HG02798 (cell line): ENCODE results near the gene ANXA9.

Source experiments
- ATAC-seq: cut with Tn5 transposase; IDR thresholded peaks from one replicate; pipeline ENCODE4 v1.9.1; 2021; ENCODE audit warnings: mild to moderate bottlenecking; ENCODE audit not compliant: unreplicated experiment, poor library complexity

The ANXA9 gene

GRCh38 chr1:150973836-150974579 lies 8.1 kb upstream of the ANXA9 start:
- ATAC-seq, result peak; percentile 63

- ATAC-seq, result peak; percentile 62
Measured at GRCh38 chr1:150974580-150975478, 7.3 kb upstream of the ANXA9 start, which contains the start of gene CERS2. Gene CERS2 (minus strand): TSS chr1:150974835. CDS start chr1:150969090, 5,745 bp downstream.

- ATAC-seq, result no peak
Measured at GRCh38 chr1:150976401-150976821, 5.7 kb upstream of the ANXA9 start.

- no peak for ATAC-seq
Measured at GRCh38 chr1:150976879-150977694, 5.0 kb upstream of the ANXA9 start.

DNA sequence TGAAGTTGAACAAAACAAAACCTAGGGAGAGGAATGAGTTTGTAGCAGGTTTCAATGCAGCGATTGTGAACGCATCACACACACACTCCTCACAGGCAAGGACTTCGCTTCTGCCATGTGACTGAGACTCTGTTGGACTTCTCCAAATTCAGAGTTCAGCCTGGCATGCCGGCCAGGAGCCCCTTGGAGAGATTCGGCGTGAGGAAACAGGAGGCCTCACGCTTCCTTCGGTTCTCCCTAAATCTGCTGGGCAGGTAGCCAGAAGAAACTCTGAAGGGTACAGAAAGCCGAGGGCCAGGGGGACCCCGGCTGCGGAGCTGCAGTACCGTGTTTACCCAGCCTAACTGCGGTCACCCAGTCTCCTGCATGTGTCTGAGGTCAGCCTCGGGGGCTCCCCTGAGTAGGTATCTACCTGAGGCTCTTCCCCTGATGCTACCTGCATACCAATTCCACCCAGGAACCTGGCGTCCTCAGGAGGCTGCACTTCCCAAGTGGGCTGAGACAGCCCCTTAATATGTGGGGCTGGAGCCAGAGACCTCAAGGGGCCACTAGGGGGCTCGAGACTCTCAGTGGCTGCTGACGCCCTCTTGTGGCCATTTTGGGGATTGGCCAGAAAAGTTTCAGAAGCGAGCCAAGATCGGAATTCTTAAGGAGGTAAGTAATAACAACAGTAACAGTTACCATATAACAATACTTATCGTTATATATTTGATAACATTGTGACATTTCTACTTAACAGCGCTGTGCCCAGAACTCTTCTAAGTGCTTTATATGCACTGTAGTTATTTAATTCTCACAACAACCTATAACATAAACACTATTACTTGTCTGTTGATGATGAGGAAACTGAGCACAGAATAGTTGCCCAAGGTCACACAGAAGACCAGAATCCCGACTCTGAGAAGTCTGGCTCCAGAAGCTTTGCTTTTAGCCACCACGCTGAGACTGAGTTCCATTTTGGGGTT lies 2.7 kb upstream of the ANXA9 start:
- ATAC-seq, result peak; percentile 41

DNA sequence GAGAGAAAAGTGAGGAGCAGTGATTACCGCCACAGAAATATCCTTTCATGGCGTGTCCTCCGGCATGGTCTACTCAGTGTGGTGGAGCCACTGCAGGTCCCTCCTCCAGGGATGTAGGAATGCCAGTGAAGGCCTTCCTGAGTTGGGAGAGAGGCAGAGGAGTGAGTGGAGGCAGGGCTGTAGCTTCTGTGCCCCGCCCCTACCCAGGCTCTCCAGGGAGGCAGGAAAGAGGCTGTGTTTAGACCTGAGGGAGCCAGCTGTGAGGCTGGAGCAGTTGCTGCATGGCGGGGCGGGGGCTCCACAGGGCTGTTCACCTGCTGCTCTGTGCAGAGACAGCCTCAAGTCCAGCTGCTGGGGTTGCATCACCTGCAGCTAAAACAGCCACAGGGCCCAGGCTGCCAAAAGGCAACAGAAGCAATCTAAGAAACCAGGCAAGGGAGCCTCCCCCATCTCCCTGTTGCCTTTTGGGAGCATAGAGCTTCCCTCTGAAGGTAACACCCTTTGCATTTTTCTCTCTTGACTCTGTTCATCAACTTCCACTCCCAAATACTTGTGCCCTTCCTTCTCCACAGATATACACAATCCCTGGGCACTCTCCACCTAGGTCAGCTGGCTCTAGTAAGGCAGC lies 801 bp upstream of the ANXA9 start:
- no peak for ATAC-seq

DNA sequence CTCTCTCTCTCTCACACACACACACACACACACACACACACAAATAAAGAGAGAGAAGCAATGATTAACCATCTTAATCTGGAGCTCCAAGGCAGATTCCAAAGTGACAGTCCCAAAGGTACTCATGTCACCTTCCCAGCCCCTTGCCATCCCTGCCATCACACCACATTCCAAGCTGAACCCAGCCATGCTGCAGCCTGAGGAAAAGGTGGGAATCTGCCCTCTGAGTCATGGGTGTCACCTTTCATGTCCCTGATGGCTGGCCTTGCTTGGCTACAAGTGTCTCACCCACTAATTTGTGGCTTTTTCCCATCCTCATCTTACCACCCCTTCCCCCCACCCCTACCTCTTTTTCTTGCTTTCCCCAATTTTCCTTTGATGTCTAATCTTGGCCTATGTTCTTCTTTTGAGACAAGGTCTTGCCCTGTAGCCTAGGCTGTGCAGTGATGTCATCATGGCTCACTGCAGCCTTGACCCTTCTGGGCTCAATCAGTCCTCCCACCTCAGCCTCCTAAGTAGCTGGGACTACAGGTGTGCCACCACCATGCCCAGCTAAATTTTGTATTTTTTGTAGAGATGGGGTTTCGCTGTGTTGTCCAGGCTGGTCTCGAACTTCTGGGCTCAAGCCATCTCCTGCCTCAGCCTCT lies 3.2 kb downstream of the ANXA9 start:
- no peak for ATAC-seq

- no peak for ATAC-seq
Measured at GRCh38 chr1:150987924-150988323, 5.8 kb downstream of the ANXA9 start.

- ATAC-seq, result no peak
Measured at GRCh38 chr1:150992626-150993025, 10.5 kb downstream of the ANXA9 start.

DNA sequence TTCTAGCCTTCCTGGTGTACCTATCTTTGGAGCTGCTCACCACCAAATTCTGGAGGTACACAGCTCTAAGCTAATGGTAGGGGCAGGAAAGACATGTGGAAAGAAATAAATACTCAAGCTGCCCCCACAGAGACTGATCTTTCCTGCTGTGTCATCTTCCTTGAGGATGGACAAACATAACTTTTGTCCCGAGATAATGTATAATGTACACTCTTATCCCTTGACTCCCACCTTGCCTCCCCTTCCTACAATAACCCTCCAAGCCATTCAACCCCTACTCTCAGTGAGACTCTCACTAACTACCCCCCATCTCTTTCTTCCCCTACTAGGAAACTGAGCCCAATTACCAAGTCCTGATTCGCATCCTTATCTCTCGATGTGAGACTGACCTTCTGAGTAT lies 12.2 kb downstream of the ANXA9 start:
- no peak for ATAC-seq

- no peak for ATAC-seq
Measured at GRCh38 chr1:150995460-150995859, 13.4 kb downstream of the ANXA9 start.

- ATAC-seq, result no peak
Measured at GRCh38 chr1:150995896-150996295, 13.8 kb downstream of the ANXA9 start.

GRCh38 chr1:150997126-150997872 lies 15.2 kb downstream of the ANXA9 start:
- ATAC-seq, result no peak

GRCh38 chr1:150997949-150998348 lies 15.9 kb downstream of the ANXA9 start:
- ATAC-seq, result no peak

GRCh38 chr1:150999051-150999674 lies 17.1 kb downstream of the ANXA9 start:
- no peak for ATAC-seq

DNA sequence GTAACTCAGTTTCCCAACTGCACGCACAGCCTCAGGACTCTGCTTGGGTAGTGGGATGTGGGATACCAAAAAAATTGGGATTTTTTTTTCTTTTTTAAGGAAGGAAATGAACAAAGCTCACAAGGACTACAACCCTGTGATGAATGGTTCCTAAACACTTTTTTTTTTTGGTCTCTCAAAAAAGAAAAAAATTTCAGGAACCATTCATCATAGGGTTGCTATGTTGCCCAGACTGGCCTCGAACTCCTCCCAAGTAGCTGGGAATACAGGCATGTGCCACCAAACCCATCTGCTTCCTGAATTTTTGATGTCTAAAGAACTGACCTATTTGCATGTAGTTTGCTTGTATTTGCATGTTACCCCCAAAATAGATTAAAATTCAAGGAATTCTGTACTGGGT lies 17.8 kb downstream of the ANXA9 start:
- ATAC-seq, result no peak

GRCh38 chr1:151000408-151000807 lies 18.3 kb downstream of the ANXA9 start:
- ATAC-seq, result no peak
